ENCODE data around the gene NPAS3. TPM values are rescaled to one million over a fixed set of nuclear protein-coding genes. Genes with fewer than 3 reads are reported as not detected.

The NPAS3 gene
- total RNA-seq, 1 experiment from 2014 or later, result 15.6 TPM

DNA sequence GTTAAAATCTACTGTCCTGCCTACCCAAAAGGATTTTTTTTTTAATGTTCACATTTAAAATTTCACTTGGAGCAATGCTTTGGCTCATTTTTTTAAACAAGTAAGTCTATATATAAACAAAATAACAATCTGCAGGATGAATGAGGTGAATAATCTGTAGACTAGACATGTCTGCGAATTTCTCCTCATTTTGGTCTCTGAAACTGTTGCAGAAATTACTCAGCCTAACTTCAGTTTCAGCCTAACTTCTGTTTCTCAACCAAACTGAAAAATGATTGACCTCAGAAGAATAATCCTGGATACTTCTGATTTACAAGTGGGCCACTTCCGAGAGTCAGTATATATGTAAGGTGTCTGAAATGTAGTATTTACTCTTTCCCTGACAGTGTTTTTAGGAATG is 39.8 kb upstream of the NPAS3 start:
- TF ChIP-seq EZH2 (IDR thresholded peaks at IDR 0.05; ENCODE audit: borderline replicate concordance, low read depth, low read length, poor library complexity, severe bottlenecking), result no peak
- TF ChIP-seq, protein P1, sequence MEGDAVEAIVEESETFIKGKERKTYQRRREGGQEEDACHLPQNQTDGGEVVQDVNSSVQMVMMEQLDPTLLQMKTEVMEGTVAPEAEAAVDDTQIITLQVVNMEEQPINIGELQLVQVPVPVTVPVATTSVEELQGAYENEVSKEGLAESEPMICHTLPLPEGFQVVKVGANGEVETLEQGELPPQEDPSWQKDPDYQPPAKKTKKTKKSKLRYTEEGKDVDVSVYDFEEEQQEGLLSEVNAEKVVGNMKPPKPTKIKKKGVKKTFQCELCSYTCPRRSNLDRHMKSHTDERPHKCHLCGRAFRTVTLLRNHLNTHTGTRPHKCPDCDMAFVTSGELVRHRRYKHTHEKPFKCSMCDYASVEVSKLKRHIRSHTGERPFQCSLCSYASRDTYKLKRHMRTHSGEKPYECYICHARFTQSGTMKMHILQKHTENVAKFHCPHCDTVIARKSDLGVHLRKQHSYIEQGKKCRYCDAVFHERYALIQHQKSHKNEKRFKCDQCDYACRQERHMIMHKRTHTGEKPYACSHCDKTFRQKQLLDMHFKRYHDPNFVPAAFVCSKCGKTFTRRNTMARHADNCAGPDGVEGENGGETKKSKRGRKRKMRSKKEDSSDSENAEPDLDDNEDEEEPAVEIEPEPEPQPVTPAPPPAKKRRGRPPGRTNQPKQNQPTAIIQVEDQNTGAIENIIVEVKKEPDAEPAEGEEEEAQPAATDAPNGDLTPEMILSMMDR (conservative IDR thresholded peaks at IDR 0.05; ENCODE audit: low read depth, low read length), result no peak
- H3K4me1 ChIP-seq (ENCODE audit: insufficient read depth, low read length, poor library complexity, severe bottlenecking), result peaks cover 4% of the 10 kb centered on the region
- no peaks in the 10 kb centered on the region for H3K9me3 ChIP-seq (ENCODE audit: low read depth, low read length, poor library complexity, severe bottlenecking)
- H3K36me3 ChIP-seq (ENCODE audit: insufficient read depth, low read length, poor library complexity, severe bottlenecking), result no peaks in the 10 kb centered on the region
- H3K27me3 ChIP-seq (replicated peaks; ENCODE audit: insufficient read depth, low read depth, low read length, poor library complexity), result no peaks in the 10 kb centered on the region
- CTCF ChIA-PET, result no interaction called here
- no TSS peak for BruUV-seq (replicated peaks)
- POLR2A ChIA-PET (ENCODE audit: low non-redundant PET), result no interaction called here
- no peak overlapping the region for H3K4me3 ChIP-seq (ENCODE audit: low read depth, low read length, poor library complexity, severe bottlenecking)
- DNase-seq (ENCODE audit: low spot score), result no peak
- intact Hi-C loops (cut with micrococcal nuclease; ENCODE audit: unreplicated experiment), result no loop called here
- H3K27ac ChIP-seq (ENCODE audit: low read depth, low read length, poor library complexity, severe bottlenecking), result no peak overlapping the region

DNA sequence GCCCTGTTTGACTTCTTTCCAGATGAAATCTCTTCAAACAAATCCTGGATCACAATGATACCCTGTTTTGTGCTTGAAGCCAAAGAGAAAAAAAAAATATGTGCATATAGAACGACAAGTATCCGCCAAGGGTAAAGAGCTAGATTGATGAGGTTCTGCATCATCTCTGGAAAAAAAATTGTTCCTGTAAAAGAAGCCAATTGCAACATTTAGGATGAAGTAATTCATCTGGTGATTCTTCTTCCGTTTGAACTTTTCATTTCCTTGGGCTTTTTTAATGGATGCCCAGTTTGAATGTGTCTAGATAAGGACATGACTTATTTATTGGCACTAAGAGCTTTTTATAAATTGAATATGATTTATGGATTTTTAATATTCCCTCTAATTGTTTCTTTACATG is 38.1 kb upstream of the NPAS3 start:
- no peak for TF ChIP-seq EZH2 (IDR thresholded peaks at IDR 0.05; ENCODE audit: borderline replicate concordance, low read depth, low read length, poor library complexity, severe bottlenecking)
- TF ChIP-seq, protein P1 (conservative IDR thresholded peaks at IDR 0.05; ENCODE audit: low read depth, low read length), result no peak
- BruUV-seq (replicated peaks), result no TSS peak
- ChIA-PET POLR2A (ENCODE audit: low non-redundant PET) (interaction anchor here (0.5 kb wide), 1 partner anchor 262 kb away, joined by 3 read pairs; no protein-coding TSS in a partner anchor), CTCF (no interaction called here)
- H3K4me1 ChIP-seq (ENCODE audit: insufficient read depth, low read length, poor library complexity, severe bottlenecking), result peaks cover 4% of the 10 kb centered on the region
- H3K27me3 ChIP-seq (replicated peaks; ENCODE audit: insufficient read depth, low read depth, low read length, poor library complexity), result no peaks in the 10 kb centered on the region
- no peak overlapping the region for H3K27ac ChIP-seq (ENCODE audit: low read depth, low read length, poor library complexity, severe bottlenecking)
- DNase-seq (ENCODE audit: low spot score), result no peak
- H3K36me3 ChIP-seq (ENCODE audit: insufficient read depth, low read length, poor library complexity, severe bottlenecking), result no peaks in the 10 kb centered on the region
- H3K9me3 ChIP-seq (ENCODE audit: low read depth, low read length, poor library complexity, severe bottlenecking), result no peaks in the 10 kb centered on the region
- intact Hi-C loops (cut with micrococcal nuclease; ENCODE audit: unreplicated experiment), result no loop called here
- H3K4me3 ChIP-seq (ENCODE audit: low read depth, low read length, poor library complexity, severe bottlenecking), result no peak overlapping the region

- TF ChIP-seq EZH2 (IDR thresholded peaks at IDR 0.05; ENCODE audit: borderline replicate concordance, low read depth, low read length, poor library complexity, severe bottlenecking), result no peak
- TF ChIP-seq, protein P1 (conservative IDR thresholded peaks at IDR 0.05; ENCODE audit: low read depth, low read length), result no peak
- ChIA-PET POLR2A (ENCODE audit: low non-redundant PET) (no interaction called here), CTCF (no interaction called here)
- no peak for DNase-seq (ENCODE audit: low spot score)
- intact Hi-C loops (cut with micrococcal nuclease; ENCODE audit: unreplicated experiment), result no loop called here
- no peak overlapping the region for H3K27ac ChIP-seq (ENCODE audit: low read depth, low read length, poor library complexity, severe bottlenecking)
- no peak overlapping the region for H3K4me3 ChIP-seq (ENCODE audit: low read depth, low read length, poor library complexity, severe bottlenecking)
- peaks cover 4% of the 10 kb centered on the region for H3K4me1 ChIP-seq (ENCODE audit: insufficient read depth, low read length, poor library complexity, severe bottlenecking)
- H3K27me3 ChIP-seq (replicated peaks; ENCODE audit: insufficient read depth, low read depth, low read length, poor library complexity), result no peaks in the 10 kb centered on the region
- BruUV-seq (replicated peaks), result no TSS peak
- no peaks in the 10 kb centered on the region for H3K9me3 ChIP-seq (ENCODE audit: low read depth, low read length, poor library complexity, severe bottlenecking)
- no peaks in the 10 kb centered on the region for H3K36me3 ChIP-seq (ENCODE audit: insufficient read depth, low read length, poor library complexity, severe bottlenecking)
These were observed 33.7 kb upstream of the NPAS3 start for GRCh38 chr14:32905013-32905412.
